Fibroblast of skin of scalp (primary cell): ENCODE results near the gene ZBTB46.
"Not testable (repeated sequence)": the region's sequence is repeated elsewhere in the genome, so short reads cannot be mapped to it uniquely, and the experiment has no call there.

ENCODE experiments used
- DNase-seq: peaks from one replicate; pipeline ENCODE4 v3.0.0-alpha.2; 2013

Gene ZBTB46

DNA sequence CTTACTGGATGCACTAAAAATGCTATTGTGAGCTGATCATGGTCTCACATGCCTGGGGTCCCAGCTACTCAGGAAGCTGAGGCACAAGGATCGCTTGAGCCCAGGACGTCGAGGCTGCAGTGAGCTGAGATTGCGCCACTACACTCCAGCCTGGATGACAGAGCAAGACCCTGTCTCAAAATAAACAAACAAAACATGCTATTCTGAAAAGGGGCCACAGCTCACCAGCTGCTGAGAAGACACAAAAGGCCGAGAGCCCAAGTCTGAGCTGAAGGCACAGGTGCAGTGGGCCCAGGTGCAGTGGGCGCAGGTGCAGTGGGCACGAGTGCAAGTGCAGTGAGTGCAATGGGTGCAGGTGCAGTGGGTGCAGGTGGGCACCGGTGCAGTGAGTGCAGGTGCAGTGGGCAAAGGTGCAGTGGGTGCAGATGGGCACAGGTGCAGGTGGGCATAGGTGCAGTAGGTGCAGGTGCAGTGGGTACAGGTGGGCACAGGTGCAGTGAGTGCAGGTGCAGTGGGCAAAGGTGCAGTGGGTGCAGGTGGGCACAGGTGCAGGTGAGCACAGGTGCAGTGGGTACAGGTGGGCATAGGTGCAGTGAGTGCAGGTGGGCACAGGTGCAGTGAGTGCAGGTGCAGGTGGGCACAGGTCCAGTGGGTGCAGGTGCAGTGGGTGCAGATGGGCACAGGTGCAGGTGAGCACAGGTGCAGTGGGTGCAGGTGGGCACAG lies 16.0 kb downstream of the ZBTB46 start:
- DNase-seq: no peak

DNA sequence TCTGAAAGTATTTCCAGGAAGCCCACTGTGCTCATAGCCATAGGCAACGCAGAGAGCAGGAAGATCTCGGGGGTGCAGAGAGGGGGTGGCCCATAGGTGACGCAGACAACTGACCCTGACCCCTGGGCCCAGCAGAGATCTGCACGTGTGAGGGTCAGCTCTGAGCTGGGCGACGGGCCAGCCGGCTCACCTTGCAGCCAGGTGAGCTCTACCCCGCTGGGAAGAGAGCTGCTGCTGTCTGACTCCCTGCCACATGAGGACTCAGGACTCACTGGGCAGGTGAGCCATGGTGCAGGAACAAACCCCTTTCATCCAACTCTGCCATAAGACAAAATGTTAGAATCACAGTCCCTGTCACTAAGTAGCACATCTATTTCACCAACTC lies 19.6 kb downstream of the ZBTB46 start:
- no peak for DNase-seq

DNA sequence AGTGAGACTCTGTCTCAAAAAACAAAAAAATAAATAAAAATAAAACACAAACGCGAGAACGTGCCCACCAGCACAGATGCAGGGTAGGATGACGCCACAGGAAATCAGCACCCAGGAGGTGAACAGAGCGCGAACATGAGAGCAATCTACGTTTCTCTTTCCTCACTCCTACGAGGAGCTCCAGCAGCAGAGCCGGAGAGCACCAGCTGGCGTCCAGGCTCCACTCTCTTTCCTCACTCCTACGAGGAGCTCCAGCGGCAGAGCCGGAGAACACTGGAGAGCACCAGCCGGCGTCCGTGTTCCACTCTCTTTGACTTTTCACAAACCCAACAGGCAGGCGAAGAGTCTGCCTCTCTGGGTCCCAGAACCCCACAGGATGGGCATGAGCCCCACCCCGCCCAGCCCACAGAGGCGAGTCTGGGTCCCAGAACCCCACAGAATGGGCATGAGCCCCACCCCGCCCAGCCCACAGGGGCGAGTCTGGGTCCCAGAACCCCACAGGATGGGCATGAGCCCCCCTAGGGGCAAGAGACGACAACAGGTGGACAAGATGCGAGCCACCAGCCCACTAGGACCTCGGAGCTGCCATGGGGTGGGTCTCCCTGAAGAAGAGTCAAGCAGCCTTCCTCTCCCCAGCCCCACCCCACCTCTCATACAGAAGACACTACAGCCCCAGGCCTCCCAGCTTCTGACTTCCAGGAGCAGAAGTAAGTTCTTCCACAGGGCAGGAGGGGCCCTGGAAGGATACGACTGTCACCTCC lies 20.2 kb downstream of the ZBTB46 start:
- no peak for DNase-seq

GRCh38 chr20:63809856-63810255 lies 21.2 kb downstream of the ZBTB46 start:
- no peak for DNase-seq

DNA sequence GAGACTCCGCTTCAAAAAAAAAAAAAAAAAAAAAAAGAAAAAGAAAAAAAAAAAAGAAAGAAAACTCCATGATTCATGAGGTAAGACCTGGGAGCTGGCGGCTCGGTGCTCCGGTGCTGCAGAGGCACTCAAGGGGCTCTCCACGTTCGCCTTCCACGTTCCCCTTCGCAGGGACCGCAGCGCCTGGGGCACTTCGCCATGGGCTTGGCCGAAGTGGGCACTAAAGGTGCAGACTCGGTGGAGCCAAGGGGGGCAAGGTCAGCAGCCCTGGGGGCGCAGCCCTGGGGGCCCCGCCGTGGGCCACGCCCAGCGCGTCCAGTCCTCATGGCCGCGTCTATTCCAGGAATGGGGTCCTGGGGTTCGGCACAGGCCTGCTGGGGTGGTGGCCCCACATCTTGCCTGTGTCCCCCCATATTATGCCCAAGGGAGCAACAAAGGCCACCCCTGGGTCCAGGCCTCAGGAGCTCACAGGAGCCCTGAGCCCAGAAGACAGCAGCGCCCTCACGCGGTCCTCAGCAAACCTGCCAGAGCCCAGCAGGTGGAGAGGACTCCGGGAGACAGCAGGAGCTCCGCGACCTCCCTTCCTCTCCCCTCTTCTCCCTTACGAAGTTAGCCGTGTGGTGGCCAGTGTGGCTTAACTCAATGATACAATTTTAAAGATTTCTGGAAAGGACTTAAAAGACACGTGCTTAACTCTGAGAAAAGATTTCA lies 21.9 kb downstream of the ZBTB46 start:
- DNase-seq: no peak

GRCh38 chr20:63808145-63808724 lies 22.8 kb downstream of the ZBTB46 start:
- no peak for DNase-seq

GRCh38 chr20:63807654-63808053 lies 23.4 kb downstream of the ZBTB46 start:
- DNase-seq: no peak

GRCh38 chr20:63804308-63804636 lies 26.8 kb downstream of the ZBTB46 start:
- no peak for DNase-seq

DNA sequence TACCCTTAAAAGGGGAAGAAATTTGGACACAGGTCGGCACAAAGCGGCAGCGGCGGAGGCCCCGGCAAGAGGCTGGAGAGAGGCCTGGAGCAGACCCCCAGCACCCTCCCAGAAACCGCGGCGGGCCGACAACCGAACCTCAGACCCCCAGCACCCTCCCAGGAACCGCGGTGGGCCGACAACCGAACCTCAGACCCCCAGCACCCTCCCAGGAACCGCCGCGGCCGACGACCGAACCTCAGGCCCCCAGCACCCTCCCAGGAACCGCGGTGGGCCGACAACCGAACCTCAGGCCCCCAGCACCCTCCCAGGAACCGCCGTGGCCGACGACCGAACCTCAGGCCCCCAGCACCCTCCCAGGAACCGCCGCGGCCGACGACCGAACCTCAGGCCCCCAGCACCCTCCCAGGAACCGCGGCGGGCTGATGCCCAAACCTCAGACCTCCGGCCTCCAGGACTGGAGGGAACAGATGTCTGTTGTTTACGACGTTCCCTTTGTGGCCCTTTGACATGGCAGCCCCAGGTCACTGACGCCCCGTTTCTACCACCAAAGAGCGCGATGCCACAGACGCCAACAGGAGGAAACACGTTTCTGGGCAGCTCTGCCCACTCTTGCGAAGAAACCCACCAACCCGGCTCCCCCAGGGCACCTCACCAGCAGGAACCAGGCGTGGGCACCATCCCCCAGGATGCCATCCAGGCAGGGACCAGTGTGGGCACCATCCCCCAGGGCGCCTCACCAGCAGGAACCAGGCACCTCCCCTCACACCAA lies 28.4 kb downstream of the ZBTB46 start:
- no peak for DNase-seq

DNA sequence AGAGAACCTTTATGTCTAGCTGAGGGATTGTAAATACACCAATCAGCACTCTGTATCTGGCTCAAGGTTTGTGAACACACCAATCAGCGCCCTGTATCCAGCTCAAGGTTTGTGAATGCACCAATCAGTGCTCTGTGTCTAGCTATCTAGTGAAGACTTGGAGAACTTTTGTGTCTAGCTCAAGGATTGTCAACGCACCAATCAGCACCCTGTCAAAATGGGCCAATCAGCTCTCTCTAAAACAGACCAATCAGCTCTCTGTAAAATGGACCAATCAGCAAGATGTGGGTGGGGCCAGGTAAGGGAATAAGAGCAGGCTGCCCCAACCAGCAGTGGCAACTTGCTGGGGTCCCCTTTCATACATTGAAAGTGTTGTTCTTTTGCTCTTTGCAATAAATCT lies 29.9 kb downstream of the ZBTB46 start:
- DNase-seq: not testable (repeated sequence)

- DNase-seq: not testable (repeated sequence)
These were observed 30.7 kb downstream of the ZBTB46 start for GRCh38 chr20:63800411-63800810.

DNA sequence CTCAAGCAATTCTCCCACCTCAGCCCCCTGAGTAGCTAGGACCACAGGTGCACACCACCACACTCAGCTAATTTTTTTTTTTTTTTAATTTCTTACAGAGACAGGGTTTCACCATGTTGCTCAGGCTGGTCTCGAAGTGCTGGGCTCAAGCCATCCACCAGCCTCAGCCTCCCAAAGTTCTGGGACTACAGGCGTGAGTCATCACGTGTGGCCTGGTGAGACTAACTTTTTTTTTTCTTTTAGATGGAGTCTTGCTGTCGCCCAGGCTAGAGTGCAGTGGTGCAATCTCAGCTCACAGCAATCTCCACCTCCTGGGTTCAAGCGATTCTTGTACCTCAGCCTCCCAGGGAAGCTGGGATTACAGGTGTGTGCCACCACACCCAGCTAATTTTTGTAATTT lies 31.9 kb downstream of the ZBTB46 start:
- peak; percentile 31 for DNase-seq

GRCh38 chr20:63797175-63797574 lies 33.9 kb downstream of the ZBTB46 start:
- DNase-seq: not testable (repeated sequence)

DNA sequence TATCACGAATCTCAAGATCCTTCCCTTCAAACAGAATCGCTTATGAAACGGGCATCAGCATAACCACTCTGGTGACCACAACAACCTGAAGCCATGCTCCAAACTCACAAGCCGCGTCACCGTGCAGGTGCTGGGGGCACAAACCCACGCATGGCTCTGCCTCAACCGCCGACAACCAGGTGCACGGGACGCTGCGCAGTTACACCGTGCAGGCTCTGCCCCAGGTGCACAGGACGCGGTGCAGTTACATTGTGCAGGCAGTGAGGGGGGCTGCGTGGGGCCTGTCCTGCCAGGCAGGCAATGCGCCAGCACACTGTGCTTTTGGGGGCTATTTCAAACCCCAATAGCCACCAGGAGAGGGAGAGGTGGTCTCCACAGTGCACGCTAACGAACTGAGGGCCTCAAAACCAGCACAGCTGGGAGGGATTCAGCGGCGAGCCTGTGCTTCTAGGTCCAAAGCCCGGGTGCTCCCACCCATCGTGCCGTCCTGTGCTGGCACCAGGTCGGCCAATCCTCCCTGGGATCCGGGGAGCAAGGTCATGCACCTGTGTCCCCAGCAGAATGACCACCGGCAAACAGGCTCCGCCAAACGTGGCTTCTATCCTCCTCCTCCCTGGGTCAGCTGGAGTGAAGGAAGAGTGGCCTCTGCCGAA lies 35.8 kb downstream of the ZBTB46 start:
- DNase-seq: no peak

GRCh38 chr20:63794614-63795013 lies 36.5 kb downstream of the ZBTB46 start:
- no peak for DNase-seq

GRCh38 chr20:63792866-63793265 lies 38.2 kb downstream of the ZBTB46 start:
- no peak for DNase-seq

- no peak for DNase-seq
These were observed 39.4 kb downstream of the ZBTB46 start for GRCh38 chr20:63791497-63792156.

- no peak for DNase-seq
These were observed 40.4 kb downstream of the ZBTB46 start for GRCh38 chr20:63790572-63791168.

GRCh38 chr20:63789836-63790571 lies 41.1 kb downstream of the ZBTB46 start:
- DNase-seq: no peak

- DNase-seq: no peak
These were observed 43.3 kb downstream of the ZBTB46 start for GRCh38 chr20:63787749-63788148.
